GM21576 (cell line): Measurements from ENCODE around the gene HPD.

Experiments used
- ATAC-seq: cut with Tn5 transposase; IDR thresholded peaks from one replicate; pipeline ENCODE4 v1.9.1; 2021; ENCODE audit warnings: mild to moderate bottlenecking, moderate library complexity; ENCODE audit not compliant: unreplicated experiment

HPD gene

GRCh38 chr12:121812320-121812871 lies 46.3 kb downstream of the HPD start:
- ATAC-seq, result no peak

- peak; percentile 52 for ATAC-seq
Measured at GRCh38 chr12:121811434-121812319, 47.0 kb downstream of the HPD start.

- no peak for ATAC-seq
Measured at GRCh38 chr12:121810833-121811433, 47.7 kb downstream of the HPD start.

GRCh38 chr12:121810234-121810817 lies 48.3 kb downstream of the HPD start:
- ATAC-seq, result no peak

- no peak for ATAC-seq
Measured at GRCh38 chr12:121809712-121810116, 48.9 kb downstream of the HPD start.

- ATAC-seq, result no peak
Measured at GRCh38 chr12:121808623-121809022, 50.0 kb downstream of the HPD start.

GRCh38 chr12:121807642-121808347 lies 50.9 kb downstream of the HPD start:
- ATAC-seq, result no peak

GRCh38 chr12:121806546-121807423 lies 51.9 kb downstream of the HPD start:
- ATAC-seq, result no peak

GRCh38 chr12:121806009-121806545 lies 52.6 kb downstream of the HPD start:
- no peak for ATAC-seq

- no peak for ATAC-seq
Measured at GRCh38 chr12:121805171-121806008, 53.3 kb downstream of the HPD start.

GRCh38 chr12:121804417-121805111 lies 54.1 kb downstream of the HPD start:
- no peak for ATAC-seq

GRCh38 chr12:121803861-121804416 lies 54.7 kb downstream of the HPD start, which contains the start of gene SETD1B:
SETD1B (plus strand) TSS chr12:121804009; CDS start chr12:121804738, 729 bp downstream.
- no peak for ATAC-seq

GRCh38 chr12:121802843-121803698 lies 55.6 kb downstream of the HPD start:
- ATAC-seq, result peak; percentile 39

GRCh38 chr12:121802485-121802842 lies 56.2 kb downstream of the HPD start:
- no peak for ATAC-seq

- no peak for ATAC-seq
Measured at GRCh38 chr12:121801595-121802484, 56.8 kb downstream of the HPD start.
